SIG-M5 (cell line): ENCODE results near the gene SNX32.

Source experiments
- DNase-seq: peaks from one replicate; lab custom pipeline; 2025; lab: John Stamatoyannopoulos, UW

Gene SNX32

DNA sequence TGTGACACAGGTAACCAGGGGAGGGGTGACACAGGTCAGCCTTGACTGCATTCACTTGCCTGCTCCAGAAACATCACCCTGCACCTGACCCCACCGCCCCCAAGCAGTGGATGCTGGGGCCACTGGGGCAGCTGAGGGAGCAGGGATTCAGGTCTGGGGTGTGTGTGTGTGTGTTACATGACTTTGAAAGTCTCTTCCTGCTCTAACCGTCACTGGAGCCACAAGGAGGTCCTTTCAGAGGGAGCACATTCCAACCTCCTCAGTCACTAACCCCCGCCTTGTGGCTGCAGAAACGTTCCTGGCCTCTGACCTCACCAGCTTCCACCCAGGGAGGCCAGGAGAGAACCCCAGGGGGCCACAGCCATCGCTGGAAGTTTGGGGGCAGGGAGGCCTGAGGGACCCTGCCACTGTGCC, 69.3 kb downstream of the SNX32 start:
- DNase-seq = no peak
